SK-N-MC (cell line): ENCODE measurements around the gene FBXL20.

ENCODE experiments used
- EZH2 ChIP-seq: fragments of 200-600 bp; sonication (generic); IDR thresholded peaks from one replicate; pipeline ENCODE4 v1.6.1; 2017; ENCODE audit warnings: antibody characterized with exemption
- POLR2AphosphoS5 ChIP-seq: IDR thresholded peaks from 2 replicates; pipeline ENCODE4 v1.6.1; 2012; ENCODE audit warnings: mild to moderate bottlenecking, low read depth, low read length, borderline replicate concordance

GRCh38 chr17:39349246-39349645, 52.2 kb downstream of the FBXL20 start:
- no peak for TF ChIP-seq POLR2AphosphoS5
- no peak for TF ChIP-seq EZH2
